HuH-7.5 (cell line): Measurements from ENCODE around the gene KANK4.

Experiments
- DNase-seq: peaks from one replicate; pipeline ENCODE4 v3.0.0; 2011; ENCODE audit warnings: low spot score

KANK4 gene

GRCh38 chr1:62198069-62198780, 121.0 kb downstream of the KANK4 start:
- DNase-seq: no peak

GRCh38 chr1:62196086-62196690, 123.0 kb downstream of the KANK4 start:
- no peak for DNase-seq

- no peak for DNase-seq
These were observed 124.3 kb downstream of the KANK4 start, which contains the start of gene L1TD1 for GRCh38 chr1:62194651-62195544. Gene L1TD1 (plus strand): TSS chr1:62194849. CDS start chr1:62206629, 11,780 bp downstream.

- DNase-seq: no peak
These were observed 131.1 kb downstream of the KANK4 start for GRCh38 chr1:62188111-62188510.

- DNase-seq: no peak
These were observed 131.7 kb downstream of the KANK4 start for GRCh38 chr1:62187548-62187947.
